Right lobe of liver (tissue), 6 donors: ENCODE results near the gene CPNE4. TPM values are rescaled to one million over a fixed set of nuclear protein-coding genes. Genes with fewer than 3 reads are reported as not detected.

Source experiments
- ATAC-seq, 4 donors: fragments of 200-7000 bp; cut with Tn5 transposase; one replicate each; pipeline ENCODE4 v1.9.1; 2020; ENCODE audit warnings: mild to moderate bottlenecking in 4 of 4, moderate library complexity in 4 of 4
- DNase-seq, 3 donors: peaks; one replicate each; pipeline ENCODE4 v3.0.0-alpha.2; 2020
- H3K27ac ChIP-seq, 3 donors: fragments of 200-600 bp; one replicate each; pipeline ENCODE4 v1.8.0; 2022
- H3K27me3 ChIP-seq, 2 donors: fragments of 200-600 bp; one replicate each; pipeline ENCODE4 v1.8.0; 2022
- H3K36me3 ChIP-seq, 4 donors: fragments of 200-600 bp; sonication (generic) in 1 of 4; one replicate each; pipeline versions ENCODE4 v1.5.1 to v1.8.0; 2017 to 2022; ENCODE audit warnings: control low read depth in 1 of 4
- H3K4me1 ChIP-seq, 4 donors: fragments of 200-600 bp; sonication (generic) in 1 of 4; one replicate each; pipeline versions ENCODE4 v1.5.1 to v1.8.0; 2017 to 2022; ENCODE audit warnings: control low read depth in 1 of 4
- H3K4me3 ChIP-seq, 3 donors: fragments of 200-600 bp; one replicate each; pipeline ENCODE4 v1.8.0; 2022
- H3K9me3 ChIP-seq, 4 donors: fragments of 200-600 bp; sonication (generic) in 1 of 4; one replicate each; pipeline versions ENCODE4 v1.5.1 to v1.8.0; 2017 to 2022; ENCODE audit warnings: control low read depth in 1 of 4
- CTCF ChIP-seq, 4 donors: fragments of 200-600 bp in 3 of 4; fragments of 450-650 bp in 1 of 4; IDR thresholded peaks; one replicate each; pipeline versions ENCODE4 v1.5.1 to v1.8.0; 2016 to 2022; ENCODE audit warnings: antibody characterized with exemption in 4 of 4, mild to moderate bottlenecking in 2 of 4
- POLR2A ChIP-seq: fragments of 450-650 bp; IDR thresholded peaks from one replicate; pipeline ENCODE4 v1.6.1; 2017; ENCODE audit warnings: antibody characterized with exemption, mild to moderate bottlenecking
- WGBS: methylation state at CpG from one replicate; pipeline ENCODE4 v1.1.6; 2018; ENCODE audit warnings: low coverage, low lambda C conversion rate; ENCODE audit not compliant: insufficient coverage; ENCODE audit errors: missing lambda C conversion rate; 5-methylcytosine and 5-hydroxymethylcytosine counted together
- intact Hi-C, 2 donors: fragments of 100-400 bp; cut with DNase I; formaldehyde crosslinking; loops; one replicate each; pipeline versions ENCODE4 v1.11.2 to v1.14.1; 2022
- total RNA-seq, 6 experiments: library from RNA; depleted of rRNA in 2 of 6; stranded (reverse); fragments of >200 nt in 2 of 6; fragmentation: NEBNext Ultra II Directional in 3 of 6; extraction: Animal tissue kit (Norgen Biotek cat#: 25700) in 3 of 6; gene quantifications; one replicate each; pipeline versions ENCODE4 v1.1.0 to v1.2.4, GENCODE V29; 2016 to 2023
- donor health status: DM: no; HTN: yes; CAD: no.
- donor health status: DM: no; HTN: no; CAD: no.
- donor health status: DM: no; HTN: no; CAD: no.
- donor health status: DM: no; HTN: yes; CAD: no.
- donor health status: DM: no; HTN: yes; CAD: no.

The CPNE4 gene
- total RNA-seq, 6 experiments from 2014 or later: not detected

- peaks cover 0 to 9% (median 4%) of the 10 kb centered on the region in 4 donors for H3K4me1 ChIP-seq
- no peaks in the 10 kb centered on the region for H3K27me3 ChIP-seq
- DNase-seq: no peak
- H3K9me3 ChIP-seq: no peaks in the 10 kb centered on the region
- ATAC-seq: no peak
- intact Hi-C loops: no loop called here
- H3K36me3 ChIP-seq: no peaks in the 10 kb centered on the region
- H3K4me3 ChIP-seq: no peak overlapping the region
- TF ChIP-seq CTCF (IDR thresholded peaks at IDR 0.05): no peak
- no peak for TF ChIP-seq POLR2A
- H3K27ac ChIP-seq: no peak overlapping the region
Observed at GRCh38 chr3:131546441-131546840, 488.4 kb downstream of the CPNE4 start.

DNA sequence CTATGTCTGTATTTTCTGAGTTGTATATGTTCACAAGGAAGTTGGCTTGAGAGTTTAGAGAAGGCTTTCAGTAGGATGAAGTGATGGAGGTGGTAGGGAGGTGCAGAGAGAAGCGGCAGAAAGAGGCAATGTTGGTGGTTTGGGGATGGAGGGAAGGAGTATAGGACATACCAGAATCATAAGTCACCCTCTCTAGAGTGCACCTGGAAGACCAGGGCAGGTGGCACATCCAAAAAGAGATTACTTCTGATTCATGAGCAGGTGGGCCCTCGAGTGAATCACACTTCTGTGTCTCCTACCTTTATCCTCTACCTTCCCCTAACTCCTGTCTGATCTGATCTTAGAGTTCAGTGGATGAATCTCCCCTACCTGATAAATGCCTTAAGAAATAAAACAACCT, 490.3 kb downstream of the CPNE4 start:
- no peak for DNase-seq
- H3K27ac ChIP-seq: no peak overlapping the region
- peaks cover 0 to 9% (median 4%) of the 10 kb centered on the region in 4 donors for H3K4me1 ChIP-seq
- H3K9me3 ChIP-seq: no peaks in the 10 kb centered on the region
- intact Hi-C loops: no loop called here
- TF ChIP-seq POLR2A: no peak
- no peak for TF ChIP-seq CTCF (IDR thresholded peaks at IDR 0.05)
- H3K36me3 ChIP-seq: no peaks in the 10 kb centered on the region
- H3K4me3 ChIP-seq: no peak overlapping the region
- 78% methylated on average over 2 of the region's 2 CpGs for WGBS
- ATAC-seq: no peak
- H3K27me3 ChIP-seq: no peaks in the 10 kb centered on the region

DNA sequence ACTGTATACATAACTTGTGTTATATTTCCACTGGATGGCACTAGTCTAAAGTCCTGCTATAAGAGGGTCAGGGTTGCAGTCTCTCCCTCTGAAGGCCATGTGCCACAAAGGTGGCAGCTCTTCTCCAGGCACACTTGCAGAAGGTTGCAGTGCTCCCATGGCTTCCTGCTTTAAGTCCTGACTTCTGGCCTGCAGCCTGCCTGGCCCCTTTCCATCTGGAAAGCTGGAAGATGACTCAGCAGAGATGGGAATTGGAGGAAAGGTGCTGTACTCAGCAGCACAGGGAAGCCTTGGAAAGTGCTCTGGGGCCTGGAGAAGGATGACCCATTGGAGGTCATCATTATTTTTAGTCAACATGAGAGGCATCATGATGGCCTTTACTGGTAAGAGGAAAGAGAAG, 491.1 kb downstream of the CPNE4 start:
- ATAC-seq (peak; percentile 92 to 99 (median 96)), DNase-seq (peak; percentile 75 to 88 (median 85))
- TF ChIP-seq POLR2A (no peak), CTCF (IDR thresholded peaks at IDR 0.05) (no peak)
- Histone ChIP-seq H3K27me3 (no peaks in the 10 kb centered on the region), H3K9me3 (no peaks in the 10 kb centered on the region), H3K27ac (no peak overlapping the region), H3K4me1 (peaks cover 0 to 9% (median 4%) of the 10 kb centered on the region in 4 donors), H3K36me3 (no peaks in the 10 kb centered on the region), H3K4me3 (no peak overlapping the region)
- intact Hi-C loops: no loop called here

DNA sequence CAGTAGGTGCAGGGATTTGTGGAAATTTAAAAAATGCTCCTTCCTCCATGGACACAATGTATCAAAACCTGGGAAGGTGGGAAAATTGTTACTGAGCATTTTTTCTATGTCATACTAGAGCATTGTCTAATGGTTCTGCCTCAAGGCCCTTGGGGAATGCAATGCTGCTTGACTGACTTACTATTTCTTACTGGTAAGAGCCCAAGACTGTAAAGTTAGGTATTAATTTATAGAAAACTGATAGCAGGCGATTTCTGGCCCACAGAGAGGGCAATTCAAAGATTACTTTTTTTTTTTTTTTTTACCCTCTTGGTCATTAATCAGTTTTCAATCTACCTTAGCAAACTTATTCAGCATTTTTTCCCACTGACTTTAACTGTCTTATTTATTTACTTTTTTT, 493.5 kb downstream of the CPNE4 start:
- Histone ChIP-seq H3K4me1 (peaks cover 0 to 9% (median 4%) of the 10 kb centered on the region in 4 donors), H3K27me3 (no peaks in the 10 kb centered on the region), H3K4me3 (no peak overlapping the region), H3K27ac (no peak overlapping the region), H3K36me3 (no peaks in the 10 kb centered on the region), H3K9me3 (no peaks in the 10 kb centered on the region)
- no peak for ATAC-seq
- intact Hi-C loops: no loop called here
- no peak for DNase-seq
- WGBS: 80% methylated on average over 1 of the region's 1 CpG
- no peak for TF ChIP-seq CTCF (IDR thresholded peaks at IDR 0.05)
- TF ChIP-seq POLR2A: no peak

DNA sequence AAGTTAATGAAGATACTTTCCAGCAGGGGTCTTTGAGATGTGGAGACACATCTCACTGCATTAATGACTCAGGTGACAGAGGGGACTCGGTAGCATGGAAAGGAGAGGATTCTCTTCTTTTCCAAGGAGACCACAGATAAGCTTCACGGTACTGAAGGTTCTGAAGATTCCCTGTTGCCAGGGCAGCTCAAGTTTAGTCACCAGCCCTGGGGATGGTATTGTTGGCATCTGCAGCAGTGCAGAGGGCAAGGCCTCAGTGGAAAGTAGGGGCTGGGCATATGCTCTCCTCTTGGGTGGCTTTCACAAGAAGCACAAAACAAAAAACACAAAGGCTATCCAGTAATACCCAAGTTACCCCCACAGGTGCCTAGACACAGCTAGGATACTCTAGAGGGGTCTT, 494.0 kb downstream of the CPNE4 start:
- ATAC-seq (no peak), DNase-seq (no peak)
- Histone ChIP-seq H3K4me1 (peaks cover 0 to 9% (median 4%) of the 10 kb centered on the region in 4 donors), H3K27me3 (no peaks in the 10 kb centered on the region), H3K27ac (no peak overlapping the region), H3K36me3 (no peaks in the 10 kb centered on the region), H3K9me3 (no peaks in the 10 kb centered on the region), H3K4me3 (no peak overlapping the region)
- intact Hi-C loops: no loop called here
- 75% methylated on average over 2 of the region's 2 CpGs for WGBS
- no peak for TF ChIP-seq CTCF (IDR thresholded peaks at IDR 0.05)
- no peak for TF ChIP-seq POLR2A
